GM18508 (cell line): ENCODE measurements around the gene NUP188.

Experiments used
- ATAC-seq: cut with Tn5 transposase; IDR thresholded peaks from one replicate; pipeline ENCODE4 v1.9.1; 2021; ENCODE audit warnings: moderate number of reproducible peaks; ENCODE audit not compliant: insufficient read depth, unreplicated experiment

Gene NUP188

GRCh38 chr9:128947527-128948301, at the start of gene NUP188, which contains the start of gene DOLK:
Gene NUP188, plus strand, starts transcription at chr9:128947699. Its CDS starts 21 bp downstream, at chr9:128947720.
Gene DOLK, minus strand, starts transcription at chr9:128947603. Its CDS starts 300 bp downstream, at chr9:128947303.
- peak; percentile 49 for ATAC-seq

GRCh38 chr9:128898382-128898781, 49.1 kb upstream of the NUP188 start:
- no peak for ATAC-seq

- ATAC-seq: no peak
Observed at GRCh38 chr9:128898845-128899565, 48.5 kb upstream of the NUP188 start.

- ATAC-seq: no peak
Observed at GRCh38 chr9:128899566-128900322, 47.8 kb upstream of the NUP188 start.

GRCh38 chr9:128901379-128901778, 46.1 kb upstream of the NUP188 start:
- no peak for ATAC-seq

- ATAC-seq: no peak
Observed at GRCh38 chr9:128901822-128902221, 45.7 kb upstream of the NUP188 start.

GRCh38 chr9:128902351-128903078, 45.0 kb upstream of the NUP188 start:
- no peak for ATAC-seq

GRCh38 chr9:128903079-128903461, 44.4 kb upstream of the NUP188 start:
- no peak for ATAC-seq

- ATAC-seq: no peak
Observed at GRCh38 chr9:128903871-128904620, 43.5 kb upstream of the NUP188 start.

- ATAC-seq: no peak
Observed at GRCh38 chr9:128905964-128906363, 41.5 kb upstream of the NUP188 start.

- no peak for ATAC-seq
Observed at GRCh38 chr9:128906741-128907140, 40.8 kb upstream of the NUP188 start.

GRCh38 chr9:128908372-128908771, 39.1 kb upstream of the NUP188 start:
- no peak for ATAC-seq

DNA sequence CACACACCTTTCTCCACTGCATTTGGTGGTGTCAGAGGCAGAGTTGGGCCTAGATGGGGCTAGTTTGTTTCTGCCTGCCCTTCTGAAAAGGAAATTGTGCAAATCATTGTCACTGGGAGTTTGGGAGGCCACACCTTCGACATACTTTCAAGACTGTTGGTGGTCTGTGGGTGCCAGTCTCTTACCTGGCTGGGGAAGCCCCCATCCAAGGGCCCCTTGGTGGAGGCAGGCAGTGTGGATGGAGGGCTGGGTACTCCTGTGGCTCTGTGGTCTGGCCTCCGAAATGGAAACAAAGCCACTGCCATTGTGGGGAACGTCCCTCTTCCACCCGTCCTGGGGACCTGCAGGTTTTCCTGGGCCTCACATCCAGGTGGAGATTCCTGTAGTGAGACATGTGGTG, 37.6 kb upstream of the NUP188 start:
- no peak for ATAC-seq

DNA sequence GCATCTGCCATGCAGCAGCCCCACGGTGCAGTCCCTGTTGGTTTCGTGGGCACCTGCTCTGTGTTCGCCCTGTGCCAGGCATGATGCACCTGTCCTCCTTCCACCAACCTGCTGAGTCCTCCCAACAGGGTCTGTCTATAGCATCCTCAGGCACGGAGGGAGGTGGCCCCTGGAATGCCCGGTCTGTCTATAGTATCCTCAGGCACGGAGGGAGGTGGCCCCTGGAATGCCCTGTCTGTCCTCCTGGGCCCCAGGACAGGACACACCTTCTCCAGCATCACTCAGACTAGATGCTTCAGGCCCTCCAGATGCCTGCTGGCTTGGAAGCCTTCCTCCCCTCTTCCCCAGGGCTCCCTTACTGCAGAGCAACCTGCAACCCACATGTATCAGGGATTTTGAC, 36.6 kb upstream of the NUP188 start:
- no peak for ATAC-seq

- no peak for ATAC-seq
Observed at GRCh38 chr9:128911529-128912035, 35.9 kb upstream of the NUP188 start.

- ATAC-seq: no peak
Observed at GRCh38 chr9:128912270-128912853, 35.1 kb upstream of the NUP188 start.

- no peak for ATAC-seq
Observed at GRCh38 chr9:128913048-128913900, 34.2 kb upstream of the NUP188 start.
